Neural cell (in vitro differentiated cells): ENCODE measurements around the gene MOG. TPM values are rescaled to one million over a fixed set of nuclear protein-coding genes. Genes with fewer than 3 reads are reported as not detected.

ENCODE experiments used
- H2AFZ ChIP-seq: fragments of 200-600, 300-800 bp; sonication (generic), shearing (Covaris generic); 2 replicates; pipeline ENCODE4 v1.6.0; 2014; ENCODE audit warnings: low read depth, mild to moderate bottlenecking, antibody characterized with exemption, low read length, moderate library complexity
- H3F3A ChIP-seq: fragments of 200-600 bp; shearing (Covaris generic); 2 replicates; pipeline ENCODE4 v1.6.1; 2016; ENCODE audit warnings: mild to moderate bottlenecking, moderate library complexity, mixed read lengths, antibody characterized with exemption, low read length; ENCODE audit not compliant: insufficient read depth, poor library complexity, severe bottlenecking
- H3K27ac ChIP-seq: fragments of 200-600, 300-800 bp; sonication (generic), shearing (Covaris generic); 2 replicates; pipeline ENCODE4 v1.5.1; 2014; ENCODE audit warnings: mild to moderate bottlenecking, low read length, moderate library complexity
- H3K27me3 ChIP-seq: fragments of 300-800, 200-600 bp; sonication (generic), shearing (Covaris generic); 2 replicates; pipeline ENCODE4 v1.6.0; 2014; ENCODE audit warnings: mild to moderate bottlenecking, low read depth, low read length, moderate library complexity; ENCODE audit not compliant: insufficient read depth
- H3K36me3 ChIP-seq: fragments of 300-800, 200-600 bp; sonication (generic), shearing (Covaris generic); 2 replicates; pipeline ENCODE4 v1.5.1; 2014; ENCODE audit warnings: mild to moderate bottlenecking, antibody characterized with exemption, low read length, moderate library complexity; ENCODE audit not compliant: insufficient read depth
- H3K4me2 ChIP-seq: fragments of 300-800, 200-600 bp; sonication (generic), shearing (Covaris generic); 2 replicates; pipeline ENCODE4 v1.6.0; 2014; ENCODE audit warnings: mild to moderate bottlenecking, low read length
- H3K4me3 ChIP-seq: fragments of 300-800, 200-600 bp; sonication (generic), shearing (Covaris generic); 2 replicates; pipeline ENCODE4 v1.5.1; 2014; ENCODE audit warnings: mild to moderate bottlenecking, low read length, moderate library complexity
- H3K79me2 ChIP-seq: fragments of 200-600 bp; shearing (Covaris generic); replicated peaks from 2 replicates; pipeline ENCODE4 v1.6.0; 2014; ENCODE audit warnings: mild to moderate bottlenecking, low read length, moderate library complexity; ENCODE audit not compliant: insufficient read depth
- H3K9ac ChIP-seq: fragments of 300-800, 200-600 bp; sonication (generic), shearing (Covaris generic); 2 replicates; pipeline ENCODE4 v1.6.1; 2016; ENCODE audit warnings: mild to moderate bottlenecking, low read length, mixed read lengths
- H3K9me2 ChIP-seq: fragments of 200-600 bp; shearing (Covaris generic); 2 replicates; pipeline ENCODE4 v1.6.1; 2016; ENCODE audit warnings: mild to moderate bottlenecking, low read length, mixed read lengths; ENCODE audit not compliant: insufficient read depth
- H3K9me3 ChIP-seq: fragments of 200-600, 300-800 bp; sonication (generic), shearing (Covaris generic); 2 replicates; pipeline ENCODE4 v1.6.1; 2016; ENCODE audit warnings: mild to moderate bottlenecking, mixed run types, low read length, moderate library complexity, mixed read lengths
- H4K20me1 ChIP-seq: fragments of 200-600 bp; shearing (Covaris generic); 2 replicates; pipeline ENCODE4 v1.6.1; 2016; ENCODE audit warnings: mild to moderate bottlenecking, mixed run types; ENCODE audit not compliant: insufficient read depth
- CTCF ChIP-seq: fragments of 450-650 bp; IDR thresholded peaks from 2 replicates; pipeline ENCODE4 v1.5.1; 2014; ENCODE audit warnings: antibody characterized with exemption, mild to moderate bottlenecking, moderate library complexity; ENCODE audit not compliant: poor library complexity, severe bottlenecking
- EP300 ChIP-seq: fragments of 450-650 bp; conservative IDR thresholded peaks from 2 replicates; pipeline ENCODE4 v1.6.1; 2014; ENCODE audit warnings: antibody characterized with exemption, mild to moderate bottlenecking, moderate library complexity; ENCODE audit not compliant: poor library complexity, severe bottlenecking
- EZH2 ChIP-seq: fragments of 200-600, 300-800 bp; shearing (Covaris generic), sonication (generic); IDR thresholded peaks from 2 replicates; pipeline ENCODE4 v1.6.1; 2014; ENCODE audit warnings: antibody characterized with exemption, low read length, borderline replicate concordance, mild to moderate bottlenecking; ENCODE audit not compliant: insufficient read depth, poor library complexity, severe bottlenecking
- MXI1 ChIP-seq: fragments of 450-650 bp; conservative IDR thresholded peaks from 2 replicates; pipeline ENCODE4 v1.6.1; 2014; ENCODE audit warnings: antibody characterized with exemption, mild to moderate bottlenecking; ENCODE audit not compliant: poor library complexity, severe bottlenecking
- POLR2AphosphoS5 ChIP-seq: IDR thresholded peaks from 2 replicates; pipeline ENCODE4 v1.6.1; 2012
- RAD21 ChIP-seq: fragments of 450-650 bp; conservative IDR thresholded peaks from 2 replicates; pipeline ENCODE4 v1.6.1; 2014; ENCODE audit warnings: antibody characterized with exemption, mild to moderate bottlenecking, moderate library complexity
- REST ChIP-seq: IDR thresholded peaks from 2 replicates; pipeline ENCODE4 v1.6.1; 2012; ENCODE audit warnings: borderline replicate concordance
- SMC3 ChIP-seq: fragments of 450-650 bp; conservative IDR thresholded peaks from 2 replicates; pipeline ENCODE4 v1.6.1; 2014; ENCODE audit warnings: antibody characterized with exemption, mild to moderate bottlenecking, moderate library complexity; ENCODE audit not compliant: poor library complexity
- TAF1 ChIP-seq: IDR thresholded peaks from 2 replicates; pipeline ENCODE4 v1.6.1; 2012; ENCODE audit warnings: low read depth
- polyA plus RNA-seq: library from polyadenylated mRNA; depleted of rRNA; stranded (reverse); fragments of >200 nt; gene quantifications from 2 replicates; pipeline ENCODE4 v1.2.3, GENCODE V29; 2014

The MOG gene
- polyA plus RNA-seq, 1 donor from 2014 or later: not detected

- Histone ChIP-seq H3K4me3 (no peak overlapping the region), H3K79me2 (no peaks in the 10 kb centered on the region), H3K9me3 (no peaks in the 10 kb centered on the region), H2AFZ (no peak overlapping the region), H3K9me2 (no peaks in the 10 kb centered on the region), H3K27ac (no peak overlapping the region), H3F3A (no peaks in the 10 kb centered on the region), H3K27me3 (no peaks in the 10 kb centered on the region), H3K9ac (no peak overlapping the region), H3K4me2 (no peak overlapping the region), H4K20me1 (no peaks in the 10 kb centered on the region), H3K36me3 (no peaks in the 10 kb centered on the region)
- TF ChIP-seq SMC3: peak; percentile 73
- peak; percentile 81 for TF ChIP-seq RAD21
- no peak for TF ChIP-seq TAF1
- peak; percentile 77 for TF ChIP-seq CTCF
- no peak for TF ChIP-seq REST
These were observed 8.8 kb upstream of the MOG start for GRCh38 chr6:29647927-29648642.

GRCh38 chr6:29649701-29650673 is 6.9 kb upstream of the MOG start:
- Histone ChIP-seq H3K4me3 (peak overlapping the region; percentile 64), H3K9me3 (no peaks in the 10 kb centered on the region), H3K27ac (peak overlapping the region; percentile 57), H3K27me3 (no peaks in the 10 kb centered on the region), H2AFZ (peak overlapping the region; percentile 70), H3F3A (no peaks in the 10 kb centered on the region), H4K20me1 (no peaks in the 10 kb centered on the region), H3K79me2 (no peaks in the 10 kb centered on the region), H3K9me2 (no peaks in the 10 kb centered on the region), H3K4me2 (peak overlapping the region; percentile 71), H3K36me3 (no peaks in the 10 kb centered on the region), H3K9ac (peak overlapping the region; percentile 58)
- TF ChIP-seq CTCF (peak; percentile 99), EP300 (peak; percentile 30), EZH2 (no peak), MXI1 (peak; percentile 30), REST (peak; percentile 69), RAD21 (peak; percentile 65), POLR2AphosphoS5 (peak; percentile 48), TAF1 (no peak), SMC3 (peak; percentile 69)
